ENCODE measurements around the gene MUS81. TPM values are rescaled to one million over a fixed set of nuclear protein-coding genes. Genes with fewer than 3 reads are reported as not detected.

MUS81 gene
- total RNA-seq, 1 donor from 2014 or later, result 63.4 TPM

GRCh38 chr11:65911682-65912568 is 51.7 kb downstream of the MUS81 start:
- no peak for DNase-seq (ENCODE audit: extremely low read depth, low read depth, low spot score)

- DNase-seq (ENCODE audit: extremely low read depth, low read depth, low spot score), result no peak
These were observed 52.6 kb downstream of the MUS81 start for GRCh38 chr11:65912845-65913244.

- DNase-seq (ENCODE audit: extremely low read depth, low read depth, low spot score), result no peak
These were observed 55.0 kb downstream of the MUS81 start for GRCh38 chr11:65915101-65915820.

- peak; percentile 70 for DNase-seq (ENCODE audit: extremely low read depth, low read depth, low spot score)
These were observed 55.6 kb downstream of the MUS81 start for GRCh38 chr11:65915821-65916251.

Other genes with a start within 250 kb of the MUS81 start
- gene MAP3K11, start 246.2 kb upstream of the MUS81 start, total RNA-seq, result 100 and 181 TPM in 2 replicates
- gene PCNX3, start 244.7 kb upstream of the MUS81 start, total RNA-seq, result 51.0 and 67.8 TPM in 2 replicates
- 60.7 and 102 TPM in 2 replicates for gene SIPA1, start 222.3 kb upstream of the MUS81 start, total RNA-seq
- 89.0 and 118 TPM in 2 replicates for gene RELA, start 197.5 kb upstream of the MUS81 start, total RNA-seq
- gene KAT5, start 148.2 kb upstream of the MUS81 start, total RNA-seq, result 38.9 and 47.5 TPM in 2 replicates
- 76.5 and 87.6 TPM in 2 replicates for gene RNASEH2C, start 139.6 kb upstream of the MUS81 start, total RNA-seq
- gene AP5B1, start 79.5 kb upstream of the MUS81 start, total RNA-seq, result 15.8 and 18.8 TPM in 2 replicates
- not detected in 2 replicates for gene OVOL1, start 73.4 kb upstream of the MUS81 start, total RNA-seq
- 0.63 TPM in 1 of 2 replicates, not detected in the other for gene SNX32, start 26.5 kb upstream of the MUS81 start, total RNA-seq
- 2,090 and 2,212 TPM in 2 replicates for gene CFL1, start 2.3 kb upstream of the MUS81 start, total RNA-seq
- 81.9 TPM in 2 replicates for gene EFEMP2, start 12.4 kb downstream of the MUS81 start, total RNA-seq
- gene CTSW, start 19.4 kb downstream of the MUS81 start, total RNA-seq, result 0.35 TPM in 1 of 2 replicates, not detected in the other
- 131 and 158 TPM in 2 replicates for gene FIBP, start 28.0 kb downstream of the MUS81 start, total RNA-seq
- gene CCDC85B, start 30.2 kb downstream of the MUS81 start, total RNA-seq, result 201 and 204 TPM in 2 replicates
- 71.4 and 97.8 TPM in 2 replicates for gene FOSL1, start 40.0 kb downstream of the MUS81 start, total RNA-seq
- 19.6 and 30.0 TPM in 2 replicates for gene C11orf68, start 58.6 kb downstream of the MUS81 start, total RNA-seq
- gene DRAP1, start 59.0 kb downstream of the MUS81 start, total RNA-seq, result 144 and 185 TPM in 2 replicates
- not detected in 2 replicates for gene TSGA10IP, start 85.0 kb downstream of the MUS81 start, total RNA-seq
- gene SART1, start 101.3 kb downstream of the MUS81 start, total RNA-seq, result 34.8 and 60.1 TPM in 2 replicates
- gene EIF1AD, start 141.7 kb downstream of the MUS81 start, total RNA-seq, result 27.1 and 42.8 TPM in 2 replicates
- gene BANF1, start 142.1 kb downstream of the MUS81 start, total RNA-seq, result 55.3 and 90.4 TPM in 2 replicates
- 0.29 and 0.82 TPM in 2 replicates for gene CST6, start 151.6 kb downstream of the MUS81 start, total RNA-seq
- 0.82 TPM in 1 of 2 replicates, not detected in the other for gene CATSPER1, start 166.0 kb downstream of the MUS81 start, total RNA-seq
- gene GAL3ST3, start 188.7 kb downstream of the MUS81 start, total RNA-seq, result 0.23 TPM in 1 of 2 replicates, not detected in the other
- 129 and 162 TPM in 2 replicates for gene SF3B2, start 191.9 kb downstream of the MUS81 start, total RNA-seq
- gene PACS1, start 209.8 kb downstream of the MUS81 start, total RNA-seq, result 40.0 and 74.4 TPM in 2 replicates

All from glomerular endothelial cell (primary cell).